ENCODE data around the gene CLEC16A.

Gene CLEC16A

DNA sequence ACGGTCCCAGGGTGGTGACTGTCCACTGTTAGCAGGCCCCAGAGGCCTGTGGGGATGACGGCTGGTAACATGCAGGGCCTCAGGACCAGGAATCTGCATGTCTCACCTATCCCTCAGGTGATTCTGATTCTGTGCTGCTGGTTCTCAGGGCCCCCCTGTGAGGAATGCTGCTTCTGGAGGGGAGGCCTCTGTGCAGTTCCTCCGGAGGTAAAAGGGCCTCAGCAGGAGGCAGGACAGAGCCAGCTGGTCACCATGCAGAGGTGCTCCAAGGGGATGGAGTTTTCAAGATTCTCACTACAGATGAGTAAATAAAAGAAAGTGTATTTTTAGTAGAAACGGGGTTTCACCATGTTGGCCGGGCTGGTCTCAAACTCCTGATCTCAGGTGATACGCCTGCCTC lies 33.8 kb downstream of the CLEC16A start:
- no peak overlapping the region for H3K4me3 ChIP-seq (replicated peaks; ENCODE audit: low read depth, low read length)
- TF ChIP-seq, protein P1, sequence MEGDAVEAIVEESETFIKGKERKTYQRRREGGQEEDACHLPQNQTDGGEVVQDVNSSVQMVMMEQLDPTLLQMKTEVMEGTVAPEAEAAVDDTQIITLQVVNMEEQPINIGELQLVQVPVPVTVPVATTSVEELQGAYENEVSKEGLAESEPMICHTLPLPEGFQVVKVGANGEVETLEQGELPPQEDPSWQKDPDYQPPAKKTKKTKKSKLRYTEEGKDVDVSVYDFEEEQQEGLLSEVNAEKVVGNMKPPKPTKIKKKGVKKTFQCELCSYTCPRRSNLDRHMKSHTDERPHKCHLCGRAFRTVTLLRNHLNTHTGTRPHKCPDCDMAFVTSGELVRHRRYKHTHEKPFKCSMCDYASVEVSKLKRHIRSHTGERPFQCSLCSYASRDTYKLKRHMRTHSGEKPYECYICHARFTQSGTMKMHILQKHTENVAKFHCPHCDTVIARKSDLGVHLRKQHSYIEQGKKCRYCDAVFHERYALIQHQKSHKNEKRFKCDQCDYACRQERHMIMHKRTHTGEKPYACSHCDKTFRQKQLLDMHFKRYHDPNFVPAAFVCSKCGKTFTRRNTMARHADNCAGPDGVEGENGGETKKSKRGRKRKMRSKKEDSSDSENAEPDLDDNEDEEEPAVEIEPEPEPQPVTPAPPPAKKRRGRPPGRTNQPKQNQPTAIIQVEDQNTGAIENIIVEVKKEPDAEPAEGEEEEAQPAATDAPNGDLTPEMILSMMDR (IDR thresholded peaks at IDR 0.05; ENCODE audit: low read length, missing control alignments) = no peak
- DNase-seq (ENCODE audit: low read depth) = no peak

GRCh38 chr16:10978871-10979446 lies 34.6 kb downstream of the CLEC16A start:
- TF ChIP-seq, protein P1 (IDR thresholded peaks at IDR 0.05; ENCODE audit: low read length, missing control alignments) = no peak
- no peak overlapping the region for H3K4me3 ChIP-seq (replicated peaks; ENCODE audit: low read depth, low read length)
- DNase-seq (ENCODE audit: low read depth) = no peak

DNA sequence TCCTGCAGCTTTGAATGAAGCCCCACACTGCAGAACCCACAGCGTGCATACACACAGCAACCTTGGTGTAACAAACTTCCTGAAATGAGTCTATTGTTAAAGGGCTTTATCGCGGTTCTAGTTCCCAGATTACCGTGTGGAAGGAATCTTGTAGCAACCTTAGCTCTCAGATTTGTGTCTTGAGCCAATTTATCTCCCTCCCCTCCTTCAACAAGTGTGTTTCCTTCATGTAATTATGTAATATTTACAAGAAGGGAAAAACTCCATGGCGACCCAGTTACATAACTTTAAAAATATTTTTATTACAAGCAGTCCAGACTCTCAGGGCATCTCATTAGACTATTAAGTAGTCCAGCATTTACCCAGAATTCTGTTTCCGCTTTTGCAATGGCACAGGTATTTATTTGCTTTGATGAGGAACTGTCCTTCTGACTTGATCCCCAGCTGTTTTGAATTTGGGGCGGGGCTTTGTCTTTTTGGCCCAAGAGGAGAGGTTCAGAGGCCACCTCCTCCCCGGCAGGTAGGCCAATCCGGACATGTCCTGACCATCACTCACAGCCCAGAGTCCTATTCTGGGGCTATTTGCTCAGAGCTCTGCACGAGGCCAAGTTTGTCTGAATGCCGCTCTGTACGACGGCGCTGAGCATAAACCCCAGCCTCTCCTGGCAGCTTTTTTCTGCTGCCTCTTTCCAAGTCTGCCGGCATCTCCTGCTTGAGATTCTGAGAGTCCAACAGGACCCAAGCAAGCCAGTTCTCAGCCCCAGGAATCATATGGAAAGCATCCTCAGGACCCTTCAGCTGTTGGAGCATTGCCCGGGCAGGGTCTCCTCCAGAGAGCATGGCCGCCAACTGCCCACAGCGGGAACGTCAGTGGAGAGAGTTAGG lies 35.6 kb downstream of the CLEC16A start:
- H3K4me3 ChIP-seq (replicated peaks; ENCODE audit: low read depth, low read length) = no peak overlapping the region
- DNase-seq (ENCODE audit: low read depth) = peak; percentile 83
- TF ChIP-seq, protein P1 (IDR thresholded peaks at IDR 0.05; ENCODE audit: low read length, missing control alignments) = no peak

DNA sequence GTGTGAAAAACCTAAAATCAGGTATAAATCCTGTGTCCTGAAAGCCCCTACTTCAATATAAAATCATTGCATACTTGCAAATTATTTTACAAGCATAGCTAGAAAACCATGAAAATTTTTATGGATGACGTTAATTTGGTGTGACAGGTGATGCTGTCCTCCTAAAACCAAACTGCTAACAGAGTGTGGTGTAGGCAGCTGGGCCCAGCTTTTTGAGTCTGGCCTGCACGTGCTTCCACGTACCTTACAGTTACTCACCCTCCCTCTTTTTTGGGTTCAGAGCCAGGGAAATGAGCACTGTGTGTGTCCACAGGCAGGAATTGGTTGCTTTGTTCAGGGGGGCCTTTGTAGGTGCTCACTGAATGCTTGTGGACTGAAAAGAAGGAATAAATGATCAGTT lies 36.4 kb downstream of the CLEC16A start:
- TF ChIP-seq, protein P1 (IDR thresholded peaks at IDR 0.05; ENCODE audit: low read length, missing control alignments) = no peak
- H3K4me3 ChIP-seq (replicated peaks; ENCODE audit: low read depth, low read length) = no peak overlapping the region
- no peak for DNase-seq (ENCODE audit: low read depth)

DNA sequence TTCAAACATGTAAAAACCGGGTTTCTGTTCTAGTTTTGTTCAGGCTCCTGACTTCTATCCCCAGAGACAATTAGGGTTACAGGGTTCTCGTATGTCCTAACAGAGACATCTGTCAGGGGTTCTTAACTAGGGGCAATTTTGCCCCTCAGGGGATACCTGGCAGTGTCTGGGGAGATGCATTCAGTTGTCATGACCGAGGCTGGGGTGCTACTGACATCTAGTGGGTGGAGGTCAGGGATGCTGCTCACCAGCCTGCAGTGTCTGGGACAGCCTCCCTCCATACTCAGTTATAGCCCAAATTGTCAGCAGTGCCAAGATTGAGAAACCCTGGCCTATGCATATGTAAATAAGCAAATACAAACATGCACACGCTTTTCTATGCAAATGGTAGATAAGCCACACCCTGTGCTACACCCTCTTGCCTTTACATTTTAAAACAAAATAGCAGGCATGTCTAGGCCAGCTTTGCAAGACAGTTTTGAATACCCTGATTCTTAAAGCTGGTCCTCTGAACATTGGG lies 37.4 kb downstream of the CLEC16A start:
- TF ChIP-seq, protein P1 (IDR thresholded peaks at IDR 0.05; ENCODE audit: low read length, missing control alignments) = peak; percentile 34
- DNase-seq (ENCODE audit: low read depth) = no peak
- no peak overlapping the region for H3K4me3 ChIP-seq (replicated peaks; ENCODE audit: low read depth, low read length)

- no peak for DNase-seq (ENCODE audit: low read depth)
- H3K4me3 ChIP-seq (replicated peaks; ENCODE audit: low read depth, low read length) = no peak overlapping the region
- TF ChIP-seq, protein P1 (IDR thresholded peaks at IDR 0.05; ENCODE audit: low read length, missing control alignments) = no peak
Measured at GRCh38 chr16:10982465-10983150, 38.2 kb downstream of the CLEC16A start.

Data from fibroblast of pulmonary artery (primary cell).